HL-60/S4 treated with retinoic acid at 250 ng/mL for 4 days and 3 days (cell line): ENCODE results near the gene CYFIP1.

Experiments
- in situ Hi-C: fragments of 300-500 bp; cut with MboI; formaldehyde crosslinking; loops from 2 replicates; pipeline ENCODE4 v1.7.0; 2022; ENCODE audit warnings: low sequenced_read_pairs

The CYFIP1 gene

DNA sequence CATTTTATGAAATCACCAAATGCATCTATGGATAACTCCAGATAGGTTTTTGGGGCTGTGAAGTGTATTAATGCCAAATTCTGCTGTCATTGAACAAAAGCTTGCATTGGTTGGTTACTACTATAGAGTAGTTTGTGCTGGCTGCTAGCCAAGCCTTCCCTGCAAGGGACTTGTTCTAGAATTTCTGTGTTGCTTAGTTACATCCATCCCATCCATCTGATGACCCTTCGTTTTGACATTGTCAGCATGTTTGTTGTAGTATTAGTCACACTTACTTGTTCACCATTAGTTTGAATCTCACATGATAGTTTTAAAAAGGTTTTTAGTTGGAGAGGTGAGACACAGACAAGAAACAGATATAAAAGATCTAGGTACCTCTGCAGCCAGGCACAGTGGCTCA is 148.7 kb downstream of the CYFIP1 start:
- in situ Hi-C loops = no loop called here

DNA sequence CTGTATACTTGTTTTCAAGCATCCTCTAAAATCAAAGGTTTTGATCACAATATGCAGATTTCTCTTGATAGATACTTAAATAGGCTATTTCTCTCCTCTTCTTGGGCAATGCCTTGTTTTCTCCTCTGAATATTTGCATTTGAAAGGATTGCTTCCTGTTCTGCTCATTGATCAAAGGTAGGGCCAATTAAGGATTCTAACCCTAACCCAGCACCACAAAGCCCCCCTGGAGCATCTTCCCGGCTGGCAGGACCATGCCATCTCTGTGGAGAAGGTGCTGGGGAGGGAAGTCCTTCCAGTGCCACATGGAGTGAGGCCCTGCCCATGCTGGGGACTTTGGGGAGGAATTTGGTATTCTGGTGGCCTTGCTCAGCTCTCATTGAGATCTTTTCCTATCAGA is 153.0 kb downstream of the CYFIP1 start:
- in situ Hi-C loops = no loop called here

DNA sequence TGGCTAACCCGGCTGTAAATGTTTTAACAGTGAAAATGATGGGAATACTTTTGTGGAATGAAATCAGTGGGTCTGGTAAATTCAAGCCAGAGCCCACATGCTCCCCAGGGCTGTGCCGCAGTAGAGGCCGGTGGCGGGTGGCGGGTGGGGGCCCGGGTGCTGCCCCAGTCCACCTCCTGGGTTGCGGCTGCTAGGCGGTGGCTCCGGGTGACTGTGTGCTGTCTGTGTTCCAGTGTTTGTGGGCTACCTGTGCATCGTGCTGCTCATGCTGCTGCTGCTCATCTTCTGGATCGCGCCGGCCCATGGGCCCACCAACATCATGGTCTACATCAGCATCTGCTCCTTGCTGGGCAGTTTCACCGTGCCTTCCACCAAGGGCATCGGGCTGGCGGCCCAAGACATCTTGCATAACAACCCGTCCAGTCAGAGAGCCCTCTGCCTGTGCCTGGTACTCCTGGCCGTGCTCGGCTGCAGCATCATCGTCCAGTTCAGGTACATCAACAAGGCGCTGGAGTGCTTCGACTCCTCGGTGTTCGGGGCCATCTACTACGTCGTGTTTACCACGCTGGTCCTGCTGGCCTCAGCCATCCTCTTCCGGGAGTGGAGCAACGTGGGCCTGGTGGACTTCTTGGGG is 156.6 kb downstream of the CYFIP1 start:
- in situ Hi-C loops = no loop called here

DNA sequence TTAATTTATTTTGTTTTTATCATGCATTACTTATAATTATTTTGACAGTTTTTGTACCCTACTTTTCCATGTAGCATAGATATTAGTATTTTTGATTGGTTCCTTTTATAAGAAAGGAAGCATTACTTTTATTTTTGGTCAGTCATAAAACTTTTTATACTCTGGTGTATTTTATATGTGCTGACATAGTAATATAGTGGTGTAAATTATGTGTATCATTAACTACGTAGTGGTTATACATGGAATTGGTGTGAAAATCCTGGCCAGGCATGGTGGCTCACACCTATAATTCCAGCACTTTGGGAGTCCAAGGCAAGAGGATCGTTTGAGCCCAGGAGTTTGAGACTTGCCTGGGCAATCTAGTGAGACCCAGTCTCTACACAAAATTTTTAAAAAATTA is 160.5 kb downstream of the CYFIP1 start:
- in situ Hi-C loops = no loop called here
